M059J (cell line): ENCODE results near the gene ERBB3. TPM values are rescaled to one million over a fixed set of nuclear protein-coding genes. Genes with fewer than 3 reads are reported as not detected.

Source experiments
- DNase-seq: peaks from one replicate; pipeline ENCODE4 v3.0.0-alpha.2; 2012; ENCODE audit warnings: low read depth
- total RNA-seq: library from RNA; depleted of rRNA; stranded (reverse); fragments of >200 nt; shearing (Covaris generic); gene quantifications from 2 replicates; pipeline ENCODE4 v1.2.3, GENCODE V29; 2014

The ERBB3 gene
- total RNA-seq, 1 experiment from 2014 or later, result 0.37 TPM

GRCh38 chr12:56110571-56110970, 30.6 kb downstream of the ERBB3 start:
- DNase-seq, result no peak

DNA sequence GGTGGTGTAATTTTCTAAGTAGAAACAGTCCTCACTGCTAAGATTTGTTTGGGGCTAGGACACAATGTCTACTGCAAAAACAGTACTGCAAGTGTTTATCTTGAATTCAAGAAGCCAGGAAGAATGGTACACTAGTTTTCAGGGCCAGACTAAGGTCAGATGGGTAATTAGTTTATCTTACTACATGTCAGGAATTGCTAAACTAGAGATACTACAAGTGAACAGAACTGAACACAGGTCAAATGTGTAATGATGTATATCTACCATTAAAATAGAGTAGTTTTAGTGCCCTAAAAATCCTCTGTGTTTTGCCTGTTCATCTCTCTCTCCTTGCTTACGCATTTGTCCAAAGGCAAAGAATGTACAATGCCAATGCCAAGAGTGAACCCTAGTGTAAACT, 34.1 kb downstream of the ERBB3 start:
- DNase-seq, result no peak

- DNase-seq, result peak; percentile 41
Measured at GRCh38 chr12:56115329-56115728, 35.4 kb downstream of the ERBB3 start.

DNA sequence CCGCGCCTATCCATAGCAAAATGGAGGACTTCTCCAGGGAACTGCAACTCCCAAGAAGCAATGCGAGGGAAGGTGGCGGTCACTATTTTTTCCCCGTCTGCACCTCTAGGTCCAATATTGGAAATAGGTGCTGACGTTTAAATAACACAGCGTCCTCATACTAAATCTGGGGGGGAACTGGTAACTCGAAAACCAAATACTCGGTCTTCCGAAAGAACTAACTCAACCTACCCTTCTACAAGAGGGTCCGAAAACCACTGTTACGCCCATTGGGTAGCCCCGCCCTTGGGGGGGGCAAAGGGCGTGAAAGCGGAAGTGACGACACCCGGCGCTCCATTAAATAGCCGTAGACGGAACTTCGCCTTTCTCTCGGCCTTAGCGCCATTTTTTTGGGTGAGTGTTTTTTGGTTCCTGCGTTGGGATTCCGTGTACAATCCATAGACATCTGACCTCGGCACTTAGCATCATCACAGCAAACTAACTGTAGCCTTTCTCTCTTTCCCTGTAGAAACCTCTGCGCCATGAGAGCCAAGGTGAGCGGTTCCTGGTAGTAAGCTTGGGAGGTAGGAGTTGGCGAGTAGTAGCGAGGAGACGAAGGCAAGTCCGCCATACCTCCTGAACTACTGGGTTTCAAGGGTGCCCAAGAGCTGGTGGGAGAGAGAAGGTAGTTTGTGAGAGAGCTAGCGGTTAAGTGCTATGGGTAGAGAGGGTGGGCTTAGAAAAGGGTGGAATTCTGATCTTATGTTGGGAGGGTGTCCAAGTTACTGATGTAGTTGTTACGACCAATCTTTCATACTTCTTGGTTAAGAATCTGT, 36.5 kb downstream of the ERBB3 start, which contains the start of gene RPL41:
RPL41 (plus strand) TSS at position 367 of the 815 bp plus-strand sequence.
- peak; percentile 91 for DNase-seq

DNA sequence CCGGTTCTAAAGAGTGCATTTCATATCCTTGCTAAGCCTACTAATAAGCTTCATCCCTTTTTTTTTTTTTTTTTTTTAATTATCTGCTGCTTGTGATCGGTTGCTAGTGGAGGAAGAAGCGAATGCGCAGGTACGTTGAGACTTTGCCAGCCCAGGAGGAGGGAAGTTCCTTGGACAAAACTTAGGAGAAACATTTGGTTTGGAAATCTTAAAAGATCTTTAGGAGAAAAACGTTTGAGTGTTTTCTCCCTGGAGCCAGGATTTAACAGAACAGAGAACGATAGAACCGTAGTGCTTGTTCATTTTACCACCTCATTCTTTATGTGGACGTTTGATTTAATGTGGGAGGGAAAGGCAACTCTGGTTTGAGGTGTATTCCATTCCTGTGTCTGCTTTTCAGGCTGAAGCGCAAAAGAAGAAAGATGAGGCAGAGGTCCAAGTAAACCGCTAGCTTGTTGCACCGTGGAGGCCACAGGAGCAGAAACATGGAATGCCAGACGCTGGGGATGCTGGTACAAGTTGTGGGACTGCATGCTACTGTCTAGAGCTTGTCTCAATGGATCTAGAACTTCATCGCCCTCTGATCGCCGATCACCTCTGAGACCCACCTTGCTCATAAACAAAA, 37.2 kb downstream of the ERBB3 start:
- DNase-seq, result peak; percentile 25

- peak; percentile 98 for DNase-seq
Measured at GRCh38 chr12:56117778-56118687, 38.1 kb downstream of the ERBB3 start, which contains the start of gene ZC3H10. ZC3H10 (plus strand) TSS chr12:56118266; CDS start chr12:56120563, 2,297 bp downstream.

DNA sequence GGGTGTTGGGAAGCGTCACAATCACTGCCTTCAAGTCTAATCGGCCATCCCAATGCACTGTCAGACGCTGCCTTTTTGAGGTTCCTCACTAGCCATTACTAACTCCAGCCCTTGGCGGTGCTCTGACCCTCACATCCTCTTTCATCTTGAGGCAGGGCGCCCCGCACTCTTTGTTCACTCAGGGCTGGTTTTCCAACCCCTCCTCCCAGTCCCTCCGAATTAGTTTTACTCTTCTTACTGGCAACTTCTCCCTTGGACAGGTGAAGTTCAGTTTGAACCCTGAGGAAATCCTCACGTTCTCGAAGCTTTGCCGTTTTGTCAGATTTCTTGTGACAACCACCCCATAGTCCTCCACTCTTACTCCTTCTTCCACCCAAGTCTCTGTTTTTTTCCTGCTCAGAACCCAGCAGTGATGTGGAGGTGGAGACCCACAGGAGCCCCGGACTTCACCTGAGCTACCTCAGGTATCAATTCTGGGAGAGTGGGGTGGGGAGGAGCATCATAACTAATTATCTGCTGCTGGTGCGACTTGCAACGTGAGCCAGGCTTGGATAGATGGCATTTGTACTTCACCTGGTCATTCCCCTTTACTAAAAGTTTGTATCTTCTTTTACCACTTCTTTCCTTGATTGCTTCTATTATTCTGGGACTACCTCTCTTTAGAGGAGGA, 38.9 kb downstream of the ERBB3 start:
- DNase-seq, result no peak

GRCh38 chr12:56119361-56119796, 39.4 kb downstream of the ERBB3 start:
- peak; percentile 89 for DNase-seq

DNA sequence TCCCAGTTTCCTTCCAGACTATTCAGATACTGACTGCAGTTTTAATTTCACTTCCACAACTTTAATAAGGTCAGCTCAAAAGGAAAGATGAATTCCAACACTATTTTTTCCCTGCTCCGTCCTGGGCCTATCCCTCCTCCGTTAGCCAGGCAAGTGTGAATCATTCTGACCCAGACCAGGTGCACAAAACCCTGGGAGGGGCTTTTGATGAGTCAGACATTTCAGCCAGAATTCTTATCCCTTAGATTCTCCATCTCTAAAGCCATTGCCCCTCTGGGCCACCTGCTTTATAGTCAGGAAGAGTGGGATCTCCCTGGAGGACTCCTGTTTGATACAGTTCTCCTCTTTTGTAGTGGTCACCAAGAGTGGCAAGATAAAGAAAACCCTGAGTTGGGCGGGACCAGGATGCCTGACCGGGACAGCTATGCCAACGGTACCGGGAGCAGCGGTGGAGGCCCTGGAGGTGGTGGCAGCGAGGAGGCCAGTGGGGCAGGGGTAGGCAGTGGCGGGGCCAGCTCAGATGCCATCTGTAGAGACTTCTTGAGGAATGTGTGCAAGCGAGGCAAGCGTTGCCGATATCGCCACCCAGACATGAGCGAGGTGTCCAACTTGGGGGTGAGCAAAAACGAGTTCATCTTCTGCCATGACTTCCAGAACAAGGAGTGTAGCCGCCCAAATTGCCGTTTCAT, 40.3 kb downstream of the ERBB3 start:
- DNase-seq, result peak; percentile 59

DNA sequence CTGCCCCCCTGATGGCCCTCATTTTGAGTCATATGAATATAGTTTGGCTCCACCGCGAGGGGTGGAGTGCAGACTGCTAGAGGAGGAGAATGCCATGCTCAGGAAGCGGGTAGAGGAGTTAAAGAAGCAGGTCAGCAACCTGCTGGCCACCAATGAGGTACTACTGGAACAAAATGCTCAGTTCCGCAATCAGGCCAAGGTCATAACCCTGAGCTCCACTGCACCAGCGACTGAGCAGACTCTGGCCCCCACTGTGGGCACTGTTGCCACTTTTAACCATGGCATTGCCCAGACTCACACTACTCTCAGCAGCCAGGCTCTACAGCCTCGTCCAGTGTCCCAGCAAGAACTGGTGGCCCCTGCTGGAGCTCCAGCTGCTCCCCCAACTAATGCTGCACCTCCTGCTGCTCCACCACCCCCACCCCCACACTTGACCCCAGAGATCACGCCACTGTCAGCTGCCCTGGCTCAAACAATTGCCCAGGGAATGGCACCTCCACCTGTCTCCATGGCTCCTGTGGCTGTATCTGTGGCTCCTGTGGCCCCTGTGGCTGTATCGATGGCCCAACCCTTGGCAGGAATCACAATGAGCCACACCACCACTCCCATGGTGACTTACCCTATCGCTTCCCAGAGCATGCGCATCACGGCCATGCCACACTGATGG, 41.4 kb downstream of the ERBB3 start:
- DNase-seq, result no peak

- no peak for DNase-seq
Measured at GRCh38 chr12:56122637-56123036, 42.7 kb downstream of the ERBB3 start.

GRCh38 chr12:56124133-56124532, 44.2 kb downstream of the ERBB3 start:
- no peak for DNase-seq

- no peak for DNase-seq
Measured at GRCh38 chr12:56126732-56127239, 46.8 kb downstream of the ERBB3 start.

GRCh38 chr12:56127485-56127887, 47.5 kb downstream of the ERBB3 start:
- DNase-seq, result no peak

- DNase-seq, result peak; percentile 100
Measured at GRCh38 chr12:56127888-56128669, 48.1 kb downstream of the ERBB3 start, which contains the start of gene ESYT1. ESYT1 (plus strand) TSS chr12:56128267; CDS start chr12:56128320, 53 bp downstream.

DNA sequence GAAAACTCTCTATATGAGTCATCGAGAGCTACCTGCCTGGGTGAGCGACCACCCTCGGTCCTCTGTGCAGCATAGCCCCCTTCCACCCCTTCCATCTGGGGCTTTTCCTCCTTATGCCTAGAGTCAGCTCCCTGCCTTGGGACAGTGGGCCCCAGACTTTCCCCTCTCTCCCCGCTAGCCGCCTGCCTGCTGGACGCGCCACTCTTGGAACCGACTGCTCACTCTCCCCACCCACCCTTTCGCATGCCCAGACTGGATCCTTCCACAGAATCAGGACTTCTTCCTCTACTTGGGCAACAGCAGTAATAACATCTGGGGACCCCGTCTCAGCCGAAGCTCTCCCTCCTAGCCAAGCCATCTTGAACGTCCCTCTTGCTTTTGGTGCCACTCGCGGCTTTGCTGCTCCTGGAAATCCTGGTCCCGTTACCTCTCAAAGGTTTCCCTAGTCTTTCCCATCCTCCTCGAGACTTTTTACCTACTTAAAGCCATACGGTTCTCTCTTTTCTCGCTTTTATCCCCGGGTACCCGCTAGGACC, 48.8 kb downstream of the ERBB3 start:
- DNase-seq, result peak; percentile 41

GRCh38 chr12:56129206-56129941, 49.4 kb downstream of the ERBB3 start:
- peak; percentile 49 for DNase-seq

- DNase-seq, result no peak
Measured at GRCh38 chr12:56129942-56130495, 50.1 kb downstream of the ERBB3 start.
